B cell (primary cell): ENCODE results near the gene CXXC1. TPM values are rescaled to one million over a fixed set of nuclear protein-coding genes. Genes with fewer than 3 reads are reported as not detected.

Source experiments
- ATAC-seq: fragments of 200-7000 bp; cut with Tn5 transposase; one replicate; pipeline ENCODE4 v1.10.0; 2021; ENCODE audit warnings: low read depth, mild to moderate bottlenecking, moderate number of reproducible peaks, moderate library complexity
- CTCF ChIA-PET: fragments of 350-600 bp; sonication (Branson Sonifier 250); formaldehyde crosslinking; loops from one replicate; lab custom pipeline; 2021; ENCODE audit warnings: antibody characterized with exemption, inconsistent platforms; lab: Charles Lee
- POLR2A ChIA-PET: fragments of 350-600 bp; sonication (Branson Sonifier 250); formaldehyde crosslinking; loops from one replicate; lab custom pipeline; 2021; ENCODE audit warnings: antibody characterized with exemption; lab: Charles Lee
- DNase-seq: peaks from one replicate; pipeline ENCODE4 v3.0.0; 2013
- H2AFZ ChIP-seq: 2 replicates; pipeline ENCODE4 v1.6.1; 2012; ENCODE audit warnings: mild to moderate bottlenecking, low read depth, low read length; ENCODE audit not compliant: insufficient read depth, poor library complexity, severe bottlenecking
- H3K27ac ChIP-seq, 2 donors: 1 replicate in 1 of 2; 2 replicates in 1 of 2; pipeline ENCODE4 v1.5.1; 2012 to 2013; ENCODE audit warnings: low read length in 2 of 2, mild to moderate bottlenecking in 2 of 2, moderate library complexity in 1 of 2
- H3K27me3 ChIP-seq, 4 experiments: fragments of 200-600 bp in 1 of 4; sonication (generic) in 1 of 4; replicated peaks in 1 of 4; 1 replicate in 2 of 4; 2 replicates in 2 of 4; pipeline versions ENCODE4 v1.6.1 to v1.7.0; 2013 to 2016; ENCODE audit warnings: low read length in 3 of 4, mild to moderate bottlenecking in 2 of 4, mixed read lengths in 1 of 4, moderate library complexity in 1 of 4; ENCODE audit not compliant: insufficient read depth in 4 of 4, control insufficient read depth in 3 of 4; ENCODE audit errors: control extremely low read depth in 1 of 4
- H3K36me3 ChIP-seq, 2 experiments: replicated peaks in 1 of 2; 1 replicate in 1 of 2; 2 replicates in 1 of 2; pipeline versions ENCODE4 v1.6.1 to v1.7.1; 2013; ENCODE audit warnings: low read length in 1 of 2; ENCODE audit not compliant: insufficient read depth in 2 of 2, control insufficient read depth in 1 of 2; ENCODE audit errors: control extremely low read depth in 1 of 2, extremely low read depth in 1 of 2
- H3K4me1 ChIP-seq, 2 donors: fragments of 200-600 bp in 1 of 2; sonication (generic) in 1 of 2; 1 replicate in 1 of 2; 2 replicates in 1 of 2; pipeline versions ENCODE4 v1.5.1 to v1.6.1; 2013 to 2017; ENCODE audit warnings: low read length in 2 of 2; ENCODE audit not compliant: control insufficient read depth in 2 of 2, insufficient read depth in 2 of 2
- H3K4me2 ChIP-seq: replicated peaks from 2 replicates; pipeline ENCODE3; 2012; ENCODE audit warnings: mild to moderate bottlenecking, low read depth, low read length; ENCODE audit not compliant: poor library complexity, severe bottlenecking
- H3K4me3 ChIP-seq, 5 experiments: fragments of 200-600 bp in 1 of 5; sonication (generic) in 1 of 5; 1 replicate in 3 of 5; 2 replicates in 2 of 5; pipeline versions ENCODE4 v1.5.1 to v1.7.0; 2011 to 2016; ENCODE audit warnings: low read length in 4 of 5, mild to moderate bottlenecking in 4 of 5, low read depth in 2 of 5, control low read depth in 1 of 5, moderate library complexity in 1 of 5; ENCODE audit not compliant: insufficient read depth in 1 of 5; ENCODE audit errors: control extremely low read depth in 1 of 5, extremely low read depth in 1 of 5
- H3K79me2 ChIP-seq: fragments of 200-600 bp; sonication (generic); one replicate; pipeline ENCODE4 v1.6.0; 2016; ENCODE audit warnings: low read length; ENCODE audit not compliant: control insufficient read depth, insufficient read depth
- H3K9ac ChIP-seq: fragments of 200-600 bp; sonication (generic); 2 replicates; pipeline ENCODE4 v1.6.1; 2017; ENCODE audit warnings: mild to moderate bottlenecking, low read length, moderate library complexity
- H3K9me3 ChIP-seq, 3 donors: one replicate each; pipeline versions ENCODE4 v1.6.1 to v1.7.1; 2013; ENCODE audit warnings: low read length in 2 of 3; ENCODE audit not compliant: control insufficient read depth in 2 of 3, insufficient read depth in 1 of 3; ENCODE audit errors: control extremely low read depth in 1 of 3
- H4K20me1 ChIP-seq: 2 replicates; pipeline ENCODE4 v1.6.0; 2012; ENCODE audit warnings: mild to moderate bottlenecking, low read length; ENCODE audit not compliant: insufficient read depth, control insufficient read depth, poor library complexity, severe bottlenecking
- H3K27ac Mint-ChIP-seq: one replicate; pipeline ENCODE4 v1.8.0; 2021; ENCODE audit warnings: mixed read lengths
- H3K27me3 Mint-ChIP-seq: one replicate; pipeline ENCODE4 v1.8.0; 2021; ENCODE audit warnings: mixed read lengths
- H3K4me1 Mint-ChIP-seq: one replicate; pipeline ENCODE4 v1.8.0; 2021; ENCODE audit warnings: mixed read lengths
- H3K4me3 Mint-ChIP-seq: one replicate; pipeline ENCODE4 v1.8.0; 2021; ENCODE audit warnings: mixed read lengths
- H3K9me3 Mint-ChIP-seq: one replicate; pipeline ENCODE4 v1.8.0; 2022; ENCODE audit warnings: mixed read lengths; ENCODE audit not compliant: insufficient read depth
- EZH2 ChIP-seq: IDR thresholded peaks from 2 replicates; pipeline ENCODE4 v1.6.1; 2012; ENCODE audit warnings: borderline replicate concordance, low read depth, mild to moderate bottlenecking, moderate library complexity, low read length; ENCODE audit not compliant: insufficient read depth, poor library complexity, severe bottlenecking
- WGBS: methylation state at CpG from one replicate; pipeline ENCODE4 v1.1.5; 2013; ENCODE audit warnings: missing lambda C conversion rate; ENCODE audit not compliant: insufficient coverage; 5-methylcytosine and 5-hydroxymethylcytosine counted together
- intact Hi-C: fragments of 100-400 bp; cut with micrococcal nuclease; formaldehyde crosslinking; loops from one replicate; pipeline ENCODE4 v1.10.0; 2022
- polyA plus RNA-seq: library from polyadenylated mRNA; depleted of rRNA; stranded (reverse); fragments of >200 nt; gene quantifications from 2 replicates; pipeline ENCODE4 v1.2.3, GENCODE V29; 2012
- total RNA-seq, 2 donors: library from RNA; stranded (reverse); fragments of 120-200 nt in 1 of 2; gene quantifications; 1 replicate in 1 of 2; 2 replicates in 1 of 2; pipeline versions ENCODE4 v1.2.3 to v1.2.4, GENCODE V29; 2013 to 2022
- TF ChIP-seq, protein P1 (sequence below): fragments of 200-600 bp; IDR thresholded peaks from one replicate; pipeline ENCODE4 v1.8.0; 2022; ENCODE audit warnings: antibody characterized with exemption, mild to moderate bottlenecking

CXXC1 gene
- total and polyA plus RNA-seq, 2 donors (not counting 1 experiment from before 2014, with no cell fraction given): 157 to 306 TPM

DNA sequence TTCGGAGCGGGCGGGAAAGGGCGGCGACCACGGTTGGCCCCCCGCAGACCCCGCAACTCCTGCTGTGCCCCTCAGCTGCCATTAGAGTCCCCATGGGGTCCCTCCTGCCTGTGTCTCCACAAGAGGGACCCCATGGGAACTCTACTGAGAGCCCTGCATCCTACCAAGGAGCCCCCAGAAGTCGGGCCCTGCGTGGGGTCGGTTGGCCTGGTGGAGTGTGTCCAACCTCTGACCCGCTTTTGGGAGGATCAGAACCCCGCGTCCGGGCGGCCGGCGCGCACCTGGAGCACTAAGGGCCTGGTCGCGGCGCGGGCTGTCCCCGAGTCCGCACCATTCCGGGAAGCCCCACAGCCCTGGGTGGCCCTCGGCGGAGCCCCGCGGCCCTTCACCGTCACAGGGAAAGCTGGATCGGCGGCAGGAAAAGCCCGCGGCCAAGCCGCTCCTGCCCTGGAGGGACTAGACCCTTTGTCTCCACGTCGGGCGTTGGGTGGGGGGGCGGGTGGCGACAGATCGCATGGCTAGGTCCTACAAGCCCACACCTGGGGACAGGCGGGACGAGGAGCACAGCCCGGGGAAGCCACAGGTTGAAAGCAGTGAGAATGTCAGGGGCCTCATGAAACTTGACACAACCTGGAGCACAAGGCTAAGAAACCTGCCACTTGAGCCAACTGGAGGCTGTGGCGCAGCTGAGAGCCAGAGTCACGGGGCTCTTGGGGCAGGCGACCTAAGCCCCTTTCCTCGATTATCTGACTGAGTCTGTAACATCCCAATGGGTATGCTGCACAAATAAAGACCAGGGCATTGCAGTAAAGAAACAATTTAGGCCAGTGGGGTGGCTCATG lies 11.2 kb upstream of the CXXC1 start:
- DNase-seq (peak; percentile 18), ATAC-seq (peak; percentile 7)
- no peak overlapping the region for H3K27ac Mint-ChIP-seq
- no peak for TF ChIP-seq EZH2
- TF ChIP-seq, protein P1, sequence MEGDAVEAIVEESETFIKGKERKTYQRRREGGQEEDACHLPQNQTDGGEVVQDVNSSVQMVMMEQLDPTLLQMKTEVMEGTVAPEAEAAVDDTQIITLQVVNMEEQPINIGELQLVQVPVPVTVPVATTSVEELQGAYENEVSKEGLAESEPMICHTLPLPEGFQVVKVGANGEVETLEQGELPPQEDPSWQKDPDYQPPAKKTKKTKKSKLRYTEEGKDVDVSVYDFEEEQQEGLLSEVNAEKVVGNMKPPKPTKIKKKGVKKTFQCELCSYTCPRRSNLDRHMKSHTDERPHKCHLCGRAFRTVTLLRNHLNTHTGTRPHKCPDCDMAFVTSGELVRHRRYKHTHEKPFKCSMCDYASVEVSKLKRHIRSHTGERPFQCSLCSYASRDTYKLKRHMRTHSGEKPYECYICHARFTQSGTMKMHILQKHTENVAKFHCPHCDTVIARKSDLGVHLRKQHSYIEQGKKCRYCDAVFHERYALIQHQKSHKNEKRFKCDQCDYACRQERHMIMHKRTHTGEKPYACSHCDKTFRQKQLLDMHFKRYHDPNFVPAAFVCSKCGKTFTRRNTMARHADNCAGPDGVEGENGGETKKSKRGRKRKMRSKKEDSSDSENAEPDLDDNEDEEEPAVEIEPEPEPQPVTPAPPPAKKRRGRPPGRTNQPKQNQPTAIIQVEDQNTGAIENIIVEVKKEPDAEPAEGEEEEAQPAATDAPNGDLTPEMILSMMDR: no peak
- WGBS: 37% methylated on average over 48 of the region's 49 CpGs
- Histone ChIP-seq H3K4me1 (peaks cover 13 to 14% of the 10 kb centered on the region in 2 donors), H3K27me3 (peaks cover 0 to 8% (median 2%) of the 10 kb centered on the region in 4 experiments), H2AFZ (peak overlapping the region; percentile 77), H3K4me3 (peak overlapping the region in 4 of 5 experiments; percentile 31 to 50 (median 44)), H4K20me1 (no peaks in the 10 kb centered on the region), H3K9me3 (peaks cover 0 to 6% (median 0%) of the 10 kb centered on the region in 3 donors), H3K27ac (no peak overlapping the region), H3K36me3 (no peaks in the 10 kb centered on the region), H3K4me2 (peak overlapping the region; percentile 83), H3K9ac (peak overlapping the region; percentile 54), H3K79me2 (no peaks in the 10 kb centered on the region)
- intact Hi-C loops: loop anchor here (1.0 to 2.0 kb wide), 5 partner anchors 9 to 58 kb away; no protein-coding TSS in a partner anchor
- ChIA-PET CTCF (interaction anchor here (0.8 to 2.0 kb wide), 6 partner anchors 9 to 59 kb away, joined by 3 to 12 read pairs (median 4); partner anchors contain the start of gene MBD1), POLR2A (interaction anchor here (0.8 to 1.2 kb wide), 2 partner anchors 17 to 812 kb away, joined by 3 to 5 read pairs; partner anchors contain the start of genes C18orf32 and MBD1)
- H3K4me3 Mint-ChIP-seq: peak overlapping the region; percentile 88
- peaks cover 2% of the 10 kb centered on the region for H3K9me3 Mint-ChIP-seq
- peaks cover 7% of the 10 kb centered on the region for H3K27me3 Mint-ChIP-seq
- peaks cover 13% of the 10 kb centered on the region for H3K4me1 Mint-ChIP-seq
